ENCODE data around the gene SSTR5.

DNA sequence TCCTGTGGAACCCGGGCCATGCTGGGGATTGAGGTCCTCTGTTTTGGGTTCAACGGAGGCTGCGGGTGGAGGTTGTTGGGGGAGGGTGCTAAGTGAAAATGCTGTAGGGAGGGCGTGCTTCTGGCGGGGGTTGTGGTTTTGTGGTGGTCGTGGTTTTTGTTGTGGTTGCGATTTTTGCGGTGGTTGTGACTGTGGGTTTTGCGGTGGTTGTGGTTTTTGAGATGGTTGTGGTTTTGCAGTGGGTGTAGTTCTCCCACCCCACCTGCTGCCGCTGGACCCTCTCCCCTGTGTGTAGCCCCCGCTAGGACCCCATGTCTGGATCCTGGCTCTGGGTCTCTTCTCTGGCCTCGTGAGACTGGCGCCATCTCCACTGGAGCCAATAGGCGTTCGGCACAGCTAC lies 4.9 kb upstream of the SSTR5 start:
- no peak for TF ChIP-seq POLR2A (IDR thresholded peaks at IDR 0.05; ENCODE audit: low read depth, low read length)
- TF ChIP-seq TAF1 (IDR thresholded peaks at IDR 0.05; ENCODE audit: borderline replicate concordance, low read depth, low read length), result no peak
